Prostate gland (tissue), 2 donors: ENCODE measurements around the gene AMOTL1. TPM values are rescaled to one million over a fixed set of nuclear protein-coding genes. Genes with fewer than 3 reads are reported as not detected.

Source experiments
- DNase-seq: peaks from one replicate; pipeline ENCODE4 v3.0.0-alpha.2; 2019; ENCODE audit warnings: low spot score
- H3K27ac ChIP-seq, 2 donors: fragments of 200-600 bp; sonication (generic); 2 replicates each; pipeline ENCODE4 v1.5.1; 2017 to 2019
- H3K27me3 ChIP-seq: fragments of 200-600 bp; sonication (generic); replicated peaks from 2 replicates; pipeline ENCODE4 v1.5.1; 2019; ENCODE audit not compliant: insufficient read depth
- H3K36me3 ChIP-seq, 2 donors: fragments of 200-600 bp; sonication (generic); 1 replicate in 1 of 2; 2 replicates in 1 of 2; pipeline versions ENCODE4 v1.5.1 to v1.8.1; 2017 to 2019
- H3K4me1 ChIP-seq: fragments of 200-600 bp; sonication (generic); replicated peaks from 2 replicates; pipeline ENCODE4 v1.5.1; 2019
- H3K4me3 ChIP-seq, 2 donors: fragments of 200-600 bp; sonication (generic); 2 replicates each; pipeline ENCODE4 v1.5.1; 2017 to 2019
- H3K9me3 ChIP-seq: fragments of 200-600 bp; sonication (generic); 2 replicates; pipeline ENCODE4 v1.5.1; 2017
- CTCF ChIP-seq, 4 experiments: fragments of 200-600 bp in 2 of 4; fragments of 450-650 bp in 2 of 4; sonication (generic) in 2 of 4; IDR thresholded peaks; 1 replicate in 3 of 4; 2 replicates in 1 of 4; pipeline ENCODE4 v1.5.1; 2016 to 2019; ENCODE audit warnings: antibody characterized with exemption in 4 of 4, mild to moderate bottlenecking in 2 of 4, moderate library complexity in 2 of 4
- POLR2A ChIP-seq: fragments of 450-650 bp; IDR thresholded peaks from one replicate; pipeline ENCODE4 v1.6.1; 2016; ENCODE audit warnings: antibody characterized with exemption, mild to moderate bottlenecking
- POLR2AphosphoS5 ChIP-seq: sonication (generic); formaldehyde crosslinking; IDR thresholded peaks from one replicate; pipeline ENCODE4 v1.6.1; 2017; ENCODE audit warnings: antibody characterized with exemption
- WGBS: methylation state at CpG from one replicate; pipeline ENCODE4 v1.1.5; 2018; 5-methylcytosine and 5-hydroxymethylcytosine counted together
- intact Hi-C: fragments of 100-400 bp; cut with DNase I; formaldehyde crosslinking; loops from one replicate; pipeline ENCODE4 v1.14.2; 2022
- total RNA-seq, 2 donors: library from RNA; depleted of rRNA; stranded (reverse); fragments of >200 nt; gene quantifications; one replicate each; pipeline ENCODE4 v1.1.0, GENCODE V29; 2016

AMOTL1 gene
- 10 to 100 TPM; 49.2 to 67.2 TPM for total RNA-seq

- DNase-seq, result peak; percentile 89
- no peaks in the 10 kb centered on the region for H3K36me3 ChIP-seq
- 2% methylated on average over 55 of the region's 57 CpGs for WGBS
- H3K4me3 ChIP-seq, result peak within 1 kb of the TSS; percentile 62 to 80
- H3K27me3 ChIP-seq, result no peaks in the 10 kb centered on the region
- TF ChIP-seq POLR2AphosphoS5, result peak; percentile 43
- peak; percentile 73 for TF ChIP-seq POLR2A
- no peak for TF ChIP-seq CTCF (IDR thresholded peaks at IDR 0.05)
- no peaks in the 10 kb centered on the region for H3K9me3 ChIP-seq
- intact Hi-C loops, result loop anchor here (10.0 kb wide), 4 partner anchors 107 to 223 kb away; partner anchors contain the start of genes CWC15, FUT4 and KDM4D
- peaks cover 4% of the 10 kb centered on the region for H3K4me1 ChIP-seq
- peak within 1 kb of the TSS; percentile 92 to 94 for H3K27ac ChIP-seq
Measured at GRCh38 chr11:94767701-94768601, at the start of gene AMOTL1. AMOTL1 (plus strand) TSS chr11:94768356; CDS start chr11:94768512, 156 bp downstream.

- H3K4me1 ChIP-seq, result no peaks in the 10 kb centered on the region
- no peak overlapping the region for H3K27ac ChIP-seq
- TF ChIP-seq POLR2AphosphoS5, result no peak
- no peak for TF ChIP-seq CTCF (IDR thresholded peaks at IDR 0.05)
- TF ChIP-seq POLR2A, result no peak
- H3K36me3 ChIP-seq, result no peaks in the 10 kb centered on the region
- 73% methylated on average over 3 of the region's 3 CpGs for WGBS
- no peak overlapping the region for H3K4me3 ChIP-seq
- H3K9me3 ChIP-seq, result no peaks in the 10 kb centered on the region
- no peaks in the 10 kb centered on the region for H3K27me3 ChIP-seq
- DNase-seq, result no peak
- intact Hi-C loops, result no loop called here
Measured at GRCh38 chr11:94719876-94720275, 48.3 kb upstream of the AMOTL1 start.

- intact Hi-C loops, result no loop called here
- no peaks in the 10 kb centered on the region for H3K9me3 ChIP-seq
- H3K27me3 ChIP-seq, result no peaks in the 10 kb centered on the region
- no peak overlapping the region for H3K27ac ChIP-seq
- H3K4me1 ChIP-seq, result no peaks in the 10 kb centered on the region
- TF ChIP-seq POLR2A, result no peak
- TF ChIP-seq POLR2AphosphoS5, result no peak
- no peak for TF ChIP-seq CTCF (IDR thresholded peaks at IDR 0.05)
- 77% methylated on average over 2 of the region's 2 CpGs for WGBS
- no peaks in the 10 kb centered on the region for H3K36me3 ChIP-seq
- DNase-seq, result no peak
- no peak overlapping the region for H3K4me3 ChIP-seq
Measured at GRCh38 chr11:94721565-94722292, 46.4 kb upstream of the AMOTL1 start.

- no peak overlapping the region for H3K27ac ChIP-seq
- 59% methylated on average over 1 of the region's 1 CpG for WGBS
- H3K4me3 ChIP-seq, result no peak overlapping the region
- no peaks in the 10 kb centered on the region for H3K36me3 ChIP-seq
- no peaks in the 10 kb centered on the region for H3K27me3 ChIP-seq
- TF ChIP-seq POLR2A (no peak), POLR2AphosphoS5 (no peak), CTCF (IDR thresholded peaks at IDR 0.05) (no peak)
- H3K4me1 ChIP-seq, result no peaks in the 10 kb centered on the region
- no peak for DNase-seq
- intact Hi-C loops, result no loop called here
- no peaks in the 10 kb centered on the region for H3K9me3 ChIP-seq
Measured at GRCh38 chr11:94722735-94723134, 45.4 kb upstream of the AMOTL1 start.
